ENCODE results near the gene NFAT5.
"Not testable (repeated sequence)": the region's sequence is repeated elsewhere in the genome, so short reads cannot be mapped to it uniquely, and the experiment has no call there.

Gene NFAT5

DNA sequence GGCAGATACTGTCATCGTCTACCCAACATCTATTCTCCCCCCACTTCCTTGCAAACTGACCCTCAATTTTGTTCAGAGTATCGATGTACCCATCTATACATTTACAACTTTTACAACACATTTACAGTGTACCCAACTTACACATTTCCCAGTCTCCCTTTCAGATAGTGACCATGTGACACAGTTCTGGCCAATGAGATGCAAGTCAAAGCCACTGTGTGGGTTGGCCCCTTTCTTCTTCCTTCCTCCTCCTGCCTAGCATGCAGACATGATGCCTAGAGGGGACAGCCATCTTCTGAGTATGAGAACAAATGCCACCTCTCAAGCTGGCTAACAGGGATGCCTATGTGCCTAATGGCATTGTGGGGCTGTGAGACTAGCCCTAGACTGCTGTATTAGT, 11.3 kb upstream of the NFAT5 start:
- DNase-seq: no peak

DNA sequence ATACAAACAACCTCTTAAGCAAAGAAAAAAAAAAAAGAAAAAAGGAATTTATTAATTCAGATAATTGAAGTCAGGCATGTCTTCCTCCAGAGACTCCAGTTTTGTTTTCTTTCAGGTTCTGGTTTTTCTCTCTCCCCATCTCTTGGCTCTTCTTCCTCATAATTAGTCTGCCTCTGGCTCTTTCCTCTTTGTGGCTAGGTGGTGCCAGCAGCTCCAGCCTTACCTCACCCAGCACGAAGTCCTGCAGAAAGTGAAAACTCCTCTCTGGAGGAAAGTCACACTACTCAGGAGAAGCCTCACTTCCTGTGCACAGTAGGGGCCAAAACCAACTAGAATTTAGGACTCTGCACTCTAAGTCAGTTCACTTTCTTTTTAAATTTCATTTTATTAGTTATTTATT, 10.3 kb upstream of the NFAT5 start:
- DNase-seq: no peak

GRCh38 chr16:69555867-69556266, 9.9 kb upstream of the NFAT5 start:
- DNase-seq: no peak

DNA sequence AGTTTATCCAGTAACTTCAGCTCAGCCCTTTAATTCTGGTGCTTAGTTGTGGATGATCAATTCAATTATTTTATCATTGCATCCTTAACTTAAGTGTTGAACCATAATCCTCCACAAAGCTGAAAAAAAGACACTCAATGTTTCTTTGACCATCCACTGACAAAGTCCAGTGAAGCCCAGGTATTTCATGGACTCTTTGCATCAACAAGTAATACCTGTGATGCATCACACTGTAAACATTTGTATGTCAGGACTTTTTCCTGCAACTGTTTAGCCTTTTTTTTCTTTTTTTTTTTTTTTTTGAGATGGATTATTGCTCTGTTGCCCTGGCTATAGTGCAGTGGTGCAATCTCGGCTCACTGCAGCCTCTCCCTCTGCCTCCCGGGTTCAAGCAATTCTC, 6.6 kb upstream of the NFAT5 start:
- DNase-seq: no peak

DNA sequence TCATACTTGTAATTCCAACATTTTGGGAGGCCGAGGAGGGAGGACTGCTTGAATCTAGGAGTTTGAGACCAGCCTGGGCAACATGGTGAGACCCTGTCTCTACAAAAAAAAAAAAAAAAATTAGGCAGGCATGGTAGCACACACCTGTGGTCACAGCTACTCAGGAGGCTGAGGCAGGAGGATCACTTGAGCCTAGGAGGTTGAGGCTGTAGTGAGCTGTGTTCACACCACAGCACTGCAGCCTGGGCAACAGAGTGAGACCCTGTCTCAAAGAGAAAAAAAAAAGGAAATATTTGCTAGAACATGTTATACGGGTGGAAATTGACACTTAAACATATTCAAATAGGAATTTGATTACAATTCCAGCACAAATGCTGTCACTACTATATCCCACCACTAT, 4.4 kb upstream of the NFAT5 start:
- DNase-seq: not testable (repeated sequence)

- DNase-seq: no peak
Measured at GRCh38 chr16:69561901-69562300, 3.9 kb upstream of the NFAT5 start.

DNA sequence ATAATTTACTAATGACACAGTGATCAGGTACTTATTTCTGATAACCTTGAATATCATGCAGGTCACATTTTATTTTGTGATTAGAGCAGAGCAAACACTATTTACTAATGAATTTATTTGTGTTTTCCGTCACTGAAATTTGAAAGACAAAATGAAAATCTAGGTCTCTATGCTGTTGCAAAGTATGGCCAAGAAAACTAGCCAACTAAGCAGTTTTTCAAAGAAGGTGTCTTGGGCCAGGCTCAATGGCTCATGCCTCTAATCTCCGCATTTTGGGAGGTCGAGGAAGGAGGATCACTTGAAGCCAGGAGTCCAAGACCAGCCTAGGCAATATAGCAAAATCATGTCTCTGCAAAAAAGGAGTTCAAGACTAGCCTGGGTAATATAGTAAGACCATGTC, 3.0 kb upstream of the NFAT5 start:
- DNase-seq: no peak

DNA sequence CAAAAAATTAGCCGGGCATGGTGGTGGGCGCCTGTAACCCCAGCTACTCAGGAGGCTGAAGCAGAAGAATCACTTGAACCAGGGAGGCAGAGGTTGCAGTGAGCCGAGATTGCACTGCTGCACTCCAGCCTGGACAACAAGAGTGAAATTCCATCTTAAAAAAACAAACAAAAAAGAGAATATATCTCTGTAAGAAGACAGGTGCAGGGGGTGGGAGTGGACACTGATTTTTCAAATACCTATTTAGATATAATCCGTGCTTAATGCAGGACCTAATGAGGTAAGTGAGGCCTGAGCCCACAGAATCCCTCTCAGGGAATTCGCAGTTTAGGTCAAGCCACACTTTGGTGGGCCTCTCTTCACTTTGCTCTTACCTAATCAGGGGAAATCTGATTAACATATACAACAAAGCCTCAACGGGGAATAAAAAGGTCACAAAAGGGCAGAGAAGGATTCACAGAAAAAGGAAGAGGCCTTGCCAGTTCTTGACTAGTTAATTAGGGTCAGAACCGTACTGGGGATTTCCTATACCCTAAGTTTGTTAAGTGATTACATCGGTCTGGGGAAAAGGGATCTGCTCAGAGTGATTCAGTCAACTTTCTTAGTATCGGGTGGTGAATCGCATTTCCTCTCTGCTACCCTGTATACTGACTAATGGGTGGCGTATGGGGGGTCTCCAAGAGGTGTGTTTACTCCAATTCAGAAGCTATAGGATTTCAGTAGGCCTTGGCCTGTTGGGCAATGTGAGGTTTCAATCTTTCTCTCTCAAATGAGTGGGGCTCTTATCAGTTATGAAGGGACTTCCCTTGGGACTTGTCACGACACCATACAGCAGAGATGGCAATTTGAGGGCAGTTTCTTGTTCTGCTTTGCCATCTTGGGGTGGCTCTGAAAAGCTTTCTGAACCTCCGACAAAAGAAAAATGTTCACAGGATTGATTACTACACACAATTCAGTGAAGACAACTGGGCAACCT, 1.9 kb upstream of the NFAT5 start:
- DNase-seq: peak; percentile 70

GRCh38 chr16:69564845-69565670, 708 bp upstream of the NFAT5 start:
- no peak for DNase-seq

DNA sequence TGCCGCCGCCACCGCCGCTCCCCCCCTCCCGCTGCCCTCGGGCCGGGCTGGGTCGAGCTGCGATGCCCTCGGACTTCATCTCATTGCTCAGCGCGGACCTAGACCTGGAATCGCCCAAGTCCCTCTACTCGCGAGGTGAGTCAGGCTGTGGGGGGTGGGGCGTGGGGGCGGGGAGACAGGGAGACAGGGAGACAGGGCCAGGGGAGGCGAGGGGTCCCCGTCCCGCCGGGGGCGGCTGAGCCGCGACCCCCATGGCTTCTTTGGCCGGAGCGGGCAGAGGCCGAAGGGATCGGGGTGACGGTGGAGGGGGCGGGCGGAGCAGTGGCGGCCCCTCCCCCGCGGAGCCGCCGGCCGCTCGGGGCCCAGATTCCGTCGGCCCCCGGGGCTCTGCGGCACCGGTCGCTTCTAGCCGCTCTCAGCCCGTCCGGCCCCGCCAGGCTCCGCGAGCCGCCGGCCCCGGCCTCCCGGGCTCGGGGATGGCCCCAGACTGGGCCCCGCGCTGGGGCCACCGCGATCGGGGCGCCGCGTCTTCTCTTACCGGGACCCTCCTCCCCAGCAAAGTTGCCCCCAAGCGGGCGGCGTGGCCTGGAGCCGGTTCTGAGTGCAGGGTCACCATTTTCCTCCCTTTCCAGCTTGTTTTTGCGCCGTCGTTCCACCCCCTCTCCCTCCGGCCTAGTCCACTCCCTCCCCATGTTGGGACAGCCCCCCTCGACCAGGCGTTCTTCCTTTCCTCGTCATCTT, 644 bp downstream of the NFAT5 start:
- peak; percentile 60 for DNase-seq

DNA sequence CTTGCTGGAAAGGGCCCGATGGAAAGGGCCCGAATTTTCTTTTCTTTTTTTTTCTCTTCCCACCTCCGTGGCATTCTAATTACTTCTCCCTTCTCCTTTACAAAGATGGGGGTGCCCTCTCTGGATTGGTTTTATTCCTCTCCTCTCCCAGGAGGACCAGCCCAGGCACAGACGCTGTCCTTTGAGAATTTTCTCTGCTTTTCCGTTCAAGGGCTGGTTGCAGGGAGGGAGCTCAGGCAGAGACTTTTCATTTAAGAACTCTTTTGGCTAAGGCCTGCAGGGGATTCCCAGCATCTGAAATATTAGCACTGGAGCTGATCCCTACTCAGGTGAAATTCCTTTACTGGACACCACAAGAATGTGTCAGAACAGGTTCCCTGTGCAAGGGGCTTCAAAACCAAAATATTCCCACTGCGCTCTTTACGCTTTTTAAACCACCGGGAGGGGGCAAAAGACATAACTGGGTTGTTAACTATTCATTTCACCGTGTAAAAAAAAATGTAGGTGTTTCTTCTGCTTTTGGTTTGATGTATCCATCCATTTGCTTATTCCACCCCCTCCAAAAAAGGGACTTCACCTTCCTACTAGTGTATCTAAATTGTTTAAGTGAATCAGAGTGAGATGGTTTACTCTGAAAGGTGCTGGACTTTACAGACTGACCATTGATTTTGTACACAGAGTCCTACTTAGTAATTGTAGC, 1.4 kb downstream of the NFAT5 start:
- DNase-seq: no peak

- DNase-seq: no peak
Measured at GRCh38 chr16:69568676-69569075, 2.9 kb downstream of the NFAT5 start.

DNA sequence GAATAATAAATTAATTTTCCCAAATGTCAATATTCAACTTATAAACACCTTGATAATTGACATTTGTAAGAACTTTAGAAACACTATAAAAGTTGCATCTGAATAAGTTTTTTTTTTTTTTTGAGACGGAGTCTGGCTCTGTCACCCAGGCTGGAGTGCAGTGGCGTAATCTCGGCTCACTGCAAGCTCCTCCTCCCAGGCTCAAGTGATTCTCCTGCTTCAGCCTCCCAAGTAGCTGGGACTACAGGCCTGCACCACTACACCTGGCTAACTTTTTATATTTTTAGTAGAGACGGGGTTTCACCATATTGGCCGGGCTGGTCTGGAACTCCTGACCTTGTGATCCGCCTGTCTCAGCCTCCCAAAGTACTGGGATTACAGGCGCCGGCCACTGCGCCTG, 13.0 kb downstream of the NFAT5 start:
- not testable (repeated sequence) for DNase-seq

- no peak for DNase-seq
Measured at GRCh38 chr16:69579783-69580481, 14.2 kb downstream of the NFAT5 start.

DNA sequence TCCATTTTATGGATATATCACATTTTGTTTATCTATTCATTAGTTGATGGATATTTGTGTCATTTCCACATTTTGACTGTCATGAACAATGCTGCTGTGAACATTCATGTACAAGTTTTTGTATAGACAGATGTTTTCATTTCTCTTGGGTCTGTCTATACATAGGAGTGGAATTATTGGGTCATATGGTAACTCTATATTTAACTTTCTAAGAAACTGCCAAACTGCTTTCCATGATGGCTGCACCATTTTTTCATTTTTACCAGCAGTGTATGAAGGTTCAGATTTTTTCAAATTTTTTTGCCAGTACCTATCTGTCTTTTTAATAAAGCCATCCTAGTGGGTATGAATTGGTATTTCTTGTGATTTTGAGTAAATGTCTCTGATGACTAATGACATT, 15.5 kb downstream of the NFAT5 start:
- DNase-seq: no peak

DNA sequence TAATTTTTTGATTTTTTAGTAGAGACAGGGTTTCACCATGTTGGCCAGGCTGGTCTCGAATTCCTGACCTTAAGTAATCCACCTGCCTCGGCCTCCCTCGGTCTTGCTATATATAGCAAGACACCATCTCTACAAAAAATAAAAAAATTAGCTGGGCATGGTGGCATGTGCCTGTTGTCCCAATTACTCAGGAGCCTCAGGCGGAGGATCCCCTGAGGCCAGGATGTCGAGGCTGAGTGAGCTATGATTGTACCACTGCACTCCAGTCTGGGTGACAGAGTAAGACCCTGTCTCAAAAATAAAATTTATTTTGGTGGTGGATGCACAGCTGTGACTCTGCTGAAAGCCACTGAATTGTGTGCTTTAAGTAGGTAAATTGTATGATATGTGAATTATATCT, 18.7 kb downstream of the NFAT5 start:
- DNase-seq: not testable (repeated sequence)

DNA sequence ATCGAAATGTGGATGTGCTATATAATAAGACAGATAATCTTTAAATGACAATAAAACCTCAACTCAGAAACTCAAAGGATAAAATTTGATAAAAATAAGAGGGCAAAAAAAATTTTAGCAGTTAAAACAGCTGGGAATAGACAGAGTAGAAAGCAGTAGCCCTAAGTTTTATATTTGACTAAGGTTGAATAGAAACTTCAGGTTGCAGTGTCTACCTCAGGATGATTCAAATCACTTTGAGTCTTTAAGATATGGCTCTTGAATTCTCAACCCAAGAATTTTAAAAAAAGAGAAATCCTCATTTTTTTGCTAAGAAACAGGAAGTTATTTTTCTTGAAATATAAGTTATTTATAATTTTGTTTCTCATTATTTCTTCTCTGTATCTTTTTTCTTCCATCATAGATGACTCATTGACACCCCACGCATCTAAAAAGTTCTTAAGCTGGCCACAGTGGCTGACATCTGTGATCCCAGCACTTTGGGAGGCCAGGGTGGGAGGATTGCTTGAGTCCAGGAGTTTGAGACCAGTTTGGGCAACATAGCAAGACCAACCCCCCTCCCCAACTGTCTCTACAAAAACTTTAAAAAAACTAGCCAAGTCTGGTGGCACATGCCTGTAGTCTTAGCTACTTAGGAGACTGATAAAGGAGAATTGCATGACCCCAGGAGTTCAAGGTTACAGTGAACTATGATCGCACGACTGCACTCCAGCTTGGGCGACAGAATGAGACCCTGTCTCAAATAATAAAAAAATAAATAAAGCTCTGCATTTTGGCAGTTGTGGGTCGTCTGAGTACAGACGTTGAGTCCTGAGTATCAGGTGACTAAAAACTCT, 23.9 kb downstream of the NFAT5 start:
- DNase-seq: no peak

DNA sequence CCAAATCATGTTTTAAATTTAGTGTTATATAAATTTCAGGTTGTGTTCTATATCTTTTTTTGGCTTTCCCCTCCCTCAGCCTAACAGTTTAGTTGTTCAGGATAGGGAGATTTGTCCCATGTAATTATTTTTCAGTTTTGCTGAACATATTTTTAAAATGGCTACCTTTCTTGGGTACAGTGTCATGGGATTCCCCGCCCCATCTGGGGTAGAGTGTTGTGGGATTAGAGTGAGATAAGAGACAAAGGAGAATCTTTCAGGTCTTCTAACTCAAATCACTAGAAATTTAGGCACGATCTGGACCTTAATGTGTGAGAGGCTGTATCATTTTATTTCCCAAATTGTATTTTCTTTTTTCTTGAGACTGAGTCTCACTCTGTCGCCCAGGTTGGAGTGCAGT, 24.8 kb downstream of the NFAT5 start:
- no peak for DNase-seq

DNA sequence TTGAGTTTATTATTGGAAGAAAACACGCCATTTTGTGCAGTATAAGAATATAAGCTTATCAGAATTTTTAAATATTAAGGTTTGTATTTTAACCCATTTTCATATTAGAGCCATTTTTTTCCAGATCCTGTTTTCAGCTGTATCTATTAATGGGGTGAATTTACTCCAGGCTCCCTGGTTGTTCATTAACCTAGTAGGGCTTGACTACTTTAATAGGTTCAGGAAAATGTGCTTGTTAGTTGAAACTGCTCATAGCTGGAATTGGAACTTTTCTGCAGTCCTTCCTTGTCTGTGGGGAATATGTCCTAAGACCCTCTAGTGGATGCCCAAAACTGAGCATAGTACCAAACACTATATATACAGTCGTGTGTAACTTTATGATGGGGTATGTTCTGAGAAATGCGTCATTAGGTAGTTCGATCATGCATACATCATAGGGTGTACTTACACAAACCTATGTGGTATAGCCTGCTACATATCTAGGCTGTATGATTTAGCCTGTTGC, 28.0 kb downstream of the NFAT5 start:
- DNase-seq: no peak

- DNase-seq: no peak
Measured at GRCh38 chr16:69595127-69596036, 29.6 kb downstream of the NFAT5 start.
